OCI-LY7 (cell line): ENCODE measurements around the gene RPS19. TPM values are rescaled to one million over a fixed set of nuclear protein-coding genes. Genes with fewer than 3 reads are reported as not detected.

Experiments
- BruUV-seq: library from RNA; stranded (reverse); fragments of 400-500 nt; replicated peaks from 2 replicates; lab custom pipeline; 2021; lab: Mats Ljungman, UMichigan
- CTCF ChIA-PET: fragments of 300-600 bp; sonication (Branson Sonifier 250); formaldehyde crosslinking; loops from one replicate; lab custom pipeline; 2022; ENCODE audit warnings: antibody characterized with exemption; ENCODE audit not compliant: unreplicated experiment; lab: Charles Lee
- POLR2A ChIA-PET: fragments of 300-600 bp; sonication (Branson Sonifier 250); formaldehyde crosslinking; loops from one replicate; lab custom pipeline; 2022; ENCODE audit warnings: antibody characterized with exemption; lab: Charles Lee
- DNase-seq: peaks from one replicate; pipeline ENCODE4 v3.0.0-alpha.2; 2015; ENCODE audit warnings: low spot score
- H2AFZ ChIP-seq: fragments of 200-600 bp; sonication (generic), shearing (Covaris generic); 2 replicates; pipeline ENCODE4 v1.6.1; 2014; ENCODE audit warnings: mild to moderate bottlenecking, antibody characterized with exemption, low read length, moderate library complexity
- H3K27ac ChIP-seq: fragments of 200-600 bp; sonication (generic); 2 replicates; pipeline ENCODE4 v1.5.1; 2014; ENCODE audit warnings: mixed run types, low read depth, mild to moderate bottlenecking, moderate library complexity, low read length, inconsistent platforms; ENCODE audit not compliant: poor library complexity, severe bottlenecking
- H3K36me3 ChIP-seq: fragments of 200-600 bp; sonication (generic); 2 replicates; pipeline ENCODE4 v1.6.1; 2014; ENCODE audit warnings: mild to moderate bottlenecking, antibody characterized with exemption, low read length, moderate library complexity, mixed read lengths; ENCODE audit not compliant: insufficient read depth
- H3K4me1 ChIP-seq: fragments of 200-600 bp; sonication (generic); 2 replicates; pipeline ENCODE4 v1.5.1; 2014; ENCODE audit warnings: mild to moderate bottlenecking, low read length; ENCODE audit not compliant: insufficient read depth, poor library complexity, severe bottlenecking
- H3K4me2 ChIP-seq: fragments of 200-600 bp; sonication (generic); 2 replicates; pipeline ENCODE4 v1.6.1; 2014; ENCODE audit warnings: mild to moderate bottlenecking, low read length
- H3K4me3 ChIP-seq: fragments of 200-600 bp; sonication (generic); 2 replicates; pipeline ENCODE4 v1.5.1; 2014; ENCODE audit warnings: mild to moderate bottlenecking, low read depth, low read length; ENCODE audit not compliant: poor library complexity, severe bottlenecking
- H3K79me2 ChIP-seq: fragments of 200-600 bp; sonication (generic); 2 replicates; pipeline ENCODE4 v1.6.1; 2016; ENCODE audit warnings: low read depth, mild to moderate bottlenecking, low read length, moderate library complexity, mixed read lengths; ENCODE audit not compliant: insufficient read depth
- H3K9me2 ChIP-seq: fragments of 200-600 bp; sonication (generic); 2 replicates; pipeline ENCODE4 v1.6.1; 2016; ENCODE audit warnings: mild to moderate bottlenecking, low read length, mixed read lengths; ENCODE audit not compliant: insufficient read depth
- H3K9me3 ChIP-seq: fragments of 200-600 bp; sonication (generic); 2 replicates; pipeline ENCODE4 v1.6.1; 2014; ENCODE audit warnings: mild to moderate bottlenecking, mixed run types, low read length, mixed read lengths
- H4K20me1 ChIP-seq: fragments of 200-600 bp; sonication (generic); 2 replicates; pipeline ENCODE4 v1.6.1; 2014; ENCODE audit warnings: mild to moderate bottlenecking, antibody characterized with exemption, low read length, moderate library complexity, mixed read lengths; ENCODE audit not compliant: insufficient read depth
- CTCF ChIP-seq: fragments of 200-600 bp; sonication (generic); conservative IDR thresholded peaks from 2 replicates; pipeline ENCODE4 v1.5.1; 2014; ENCODE audit warnings: mild to moderate bottlenecking, antibody characterized with exemption, low read length, moderate library complexity, mixed read lengths
- EZH2phosphoT487 ChIP-seq: fragments of 200-600 bp; sonication (generic); IDR thresholded peaks from 2 replicates; pipeline ENCODE4 v1.6.1; 2018; ENCODE audit warnings: low read depth, borderline replicate concordance, mild to moderate bottlenecking, mixed run types, antibody characterized with exemption, low read length, moderate library complexity, mixed read lengths
- intact Hi-C: fragments of 100-400 bp; cut with micrococcal nuclease; formaldehyde crosslinking; loops from one replicate; pipeline ENCODE4 v1.10.0; 2022; ENCODE audit not compliant: unreplicated experiment
- total RNA-seq, 2 experiments: library from RNA; depleted of rRNA in 1 of 2; stranded (reverse); fragments of >200 nt in 1 of 2; shearing (Covaris generic) in 1 of 2; gene quantifications; 2 replicates each; pipeline ENCODE4 v1.2.3, GENCODE V29; 2014 to 2022

Gene RPS19
- total RNA-seq, 2 experiments from 2014 or later = 3,803 to 4,414 TPM

- Histone ChIP-seq H3K4me3 (peak within 1 kb of the TSS; percentile 93), H3K9me3 (no peaks in the 10 kb centered on the region), H3K27ac (peak within 1 kb of the TSS; percentile 100), H3K9me2 (no peaks in the 10 kb centered on the region), H3K79me2 (peaks cover 32% of the 10 kb centered on the region), H3K36me3 (peaks cover 59% of the 10 kb centered on the region), H4K20me1 (0 out of 2 replicates have a peak, but pooled peaks cover 4% of the 10 kb centered on the region), H3K4me2 (peak within 1 kb of the TSS; percentile 99), H3K4me1 (peaks cover 74% of the 10 kb centered on the region), H2AFZ (no peak within 1 kb of the TSS)
- ChIA-PET POLR2A (interaction anchor here (0.6 to 2.1 kb wide), 9 partner anchors 9 to 1690 kb away, joined by 3 to 18 read pairs (median 4); no protein-coding TSS in a partner anchor), CTCF (interaction anchor here (0.6 to 0.9 kb wide), 2 partner anchors 68 to 1100 kb away, joined by 3 read pairs; no protein-coding TSS in a partner anchor)
- no peak for TF ChIP-seq EZH2phosphoT487
- no peak for TF ChIP-seq CTCF
- TSS peak; percentile 4 for BruUV-seq
- peak; percentile 99 for DNase-seq
- intact Hi-C loops = loop anchor here (1.0 to 2.0 kb wide), 2 partner anchors 9 to 68 kb away; no protein-coding TSS in a partner anchor
Measured at GRCh38 chr19:41876847-41877832, 17.1 kb downstream of the RPS19 start, which contains the start of gene CD79A. CD79A (plus strand) TSS chr19:41877279; CDS start chr19:41877305, 26 bp downstream.

- Histone ChIP-seq H3K27ac (peak overlapping the region; percentile 100), H2AFZ (no peak overlapping the region), H3K36me3 (peaks cover 51% of the 10 kb centered on the region), H3K9me2 (no peaks in the 10 kb centered on the region), H3K4me2 (peak overlapping the region; percentile 99), H3K9me3 (no peaks in the 10 kb centered on the region), H3K4me3 (peak overlapping the region; percentile 93), H3K4me1 (peaks cover 69% of the 10 kb centered on the region), H3K79me2 (peaks cover 32% of the 10 kb centered on the region), H4K20me1 (no peaks in the 10 kb centered on the region)
- CTCF ChIA-PET = interaction anchor here (0.6 to 0.9 kb wide), 2 partner anchors 67 to 1101 kb away, joined by 3 read pairs; no protein-coding TSS in a partner anchor
- TF ChIP-seq CTCF = peak; percentile 63
- TF ChIP-seq EZH2phosphoT487 = no peak
- DNase-seq = no peak
- POLR2A ChIA-PET = interaction anchor here (1.8 to 2.1 kb wide), 2 partner anchors 8 to 67 kb away, joined by 6 to 18 read pairs; no protein-coding TSS in a partner anchor
- BruUV-seq = no TSS peak
- intact Hi-C loops = loop anchor here (1.0 to 2.0 kb wide), 2 partner anchors 8 to 67 kb away; no protein-coding TSS in a partner anchor
Measured at GRCh38 chr19:41877916-41878905, 18.2 kb downstream of the RPS19 start.
